ENCODE results near the gene FGD4.

DNA sequence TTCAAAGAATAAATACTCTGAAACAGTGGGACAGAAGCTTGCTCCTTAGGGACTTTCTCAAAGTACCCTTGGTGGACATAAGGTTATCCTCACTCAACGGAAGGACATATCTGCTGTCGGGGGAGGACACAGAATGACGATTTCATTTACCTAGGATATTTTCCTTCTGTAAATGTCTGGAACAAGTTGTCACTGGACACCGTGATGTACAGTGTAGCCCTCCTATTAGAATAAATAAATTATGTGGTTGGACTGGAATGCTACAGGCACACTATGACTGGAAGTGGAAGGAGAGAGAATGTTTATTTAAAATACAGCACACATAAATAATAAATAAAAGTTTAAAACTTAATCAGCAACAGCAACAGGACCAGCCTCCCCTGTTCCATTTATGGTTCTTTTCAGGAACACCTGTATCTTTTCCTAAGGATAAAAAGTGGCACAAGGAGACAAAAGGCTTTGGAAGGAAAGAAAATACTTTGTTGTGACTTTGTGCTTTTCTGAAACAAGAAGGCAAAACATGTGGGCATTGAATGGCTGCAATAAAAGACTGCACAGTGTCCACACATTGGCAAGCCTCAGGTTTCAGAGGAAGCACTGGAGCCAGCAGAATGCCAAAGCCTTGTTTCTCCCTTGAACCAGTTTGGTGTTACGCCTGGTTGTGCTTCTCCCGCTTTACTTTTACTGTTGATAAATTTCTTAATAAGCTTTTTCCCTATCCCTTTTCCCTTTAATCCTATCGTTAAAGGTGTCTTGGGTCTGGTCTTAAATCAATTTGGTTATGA, 36.8 kb downstream of the FGD4 start:
- TF ChIP-seq, protein P1, sequence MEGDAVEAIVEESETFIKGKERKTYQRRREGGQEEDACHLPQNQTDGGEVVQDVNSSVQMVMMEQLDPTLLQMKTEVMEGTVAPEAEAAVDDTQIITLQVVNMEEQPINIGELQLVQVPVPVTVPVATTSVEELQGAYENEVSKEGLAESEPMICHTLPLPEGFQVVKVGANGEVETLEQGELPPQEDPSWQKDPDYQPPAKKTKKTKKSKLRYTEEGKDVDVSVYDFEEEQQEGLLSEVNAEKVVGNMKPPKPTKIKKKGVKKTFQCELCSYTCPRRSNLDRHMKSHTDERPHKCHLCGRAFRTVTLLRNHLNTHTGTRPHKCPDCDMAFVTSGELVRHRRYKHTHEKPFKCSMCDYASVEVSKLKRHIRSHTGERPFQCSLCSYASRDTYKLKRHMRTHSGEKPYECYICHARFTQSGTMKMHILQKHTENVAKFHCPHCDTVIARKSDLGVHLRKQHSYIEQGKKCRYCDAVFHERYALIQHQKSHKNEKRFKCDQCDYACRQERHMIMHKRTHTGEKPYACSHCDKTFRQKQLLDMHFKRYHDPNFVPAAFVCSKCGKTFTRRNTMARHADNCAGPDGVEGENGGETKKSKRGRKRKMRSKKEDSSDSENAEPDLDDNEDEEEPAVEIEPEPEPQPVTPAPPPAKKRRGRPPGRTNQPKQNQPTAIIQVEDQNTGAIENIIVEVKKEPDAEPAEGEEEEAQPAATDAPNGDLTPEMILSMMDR (IDR thresholded peaks at IDR 0.05; ENCODE audit: low read depth, low read length) = no peak
- TF ChIP-seq, protein P2, sequence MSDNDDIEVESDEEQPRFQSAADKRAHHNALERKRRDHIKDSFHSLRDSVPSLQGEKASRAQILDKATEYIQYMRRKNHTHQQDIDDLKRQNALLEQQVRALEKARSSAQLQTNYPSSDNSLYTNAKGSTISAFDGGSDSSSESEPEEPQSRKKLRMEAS (IDR thresholded peaks at IDR 0.05; ENCODE audit: low read depth, low read length) = no peak

All from NB4 (cell line).